Measurements from ENCODE around the gene CSRNP3.
"Not testable (repeated sequence)": the region's sequence is repeated elsewhere in the genome, so short reads cannot be mapped to it uniquely, and the experiment has no call there.

Gene CSRNP3

DNA sequence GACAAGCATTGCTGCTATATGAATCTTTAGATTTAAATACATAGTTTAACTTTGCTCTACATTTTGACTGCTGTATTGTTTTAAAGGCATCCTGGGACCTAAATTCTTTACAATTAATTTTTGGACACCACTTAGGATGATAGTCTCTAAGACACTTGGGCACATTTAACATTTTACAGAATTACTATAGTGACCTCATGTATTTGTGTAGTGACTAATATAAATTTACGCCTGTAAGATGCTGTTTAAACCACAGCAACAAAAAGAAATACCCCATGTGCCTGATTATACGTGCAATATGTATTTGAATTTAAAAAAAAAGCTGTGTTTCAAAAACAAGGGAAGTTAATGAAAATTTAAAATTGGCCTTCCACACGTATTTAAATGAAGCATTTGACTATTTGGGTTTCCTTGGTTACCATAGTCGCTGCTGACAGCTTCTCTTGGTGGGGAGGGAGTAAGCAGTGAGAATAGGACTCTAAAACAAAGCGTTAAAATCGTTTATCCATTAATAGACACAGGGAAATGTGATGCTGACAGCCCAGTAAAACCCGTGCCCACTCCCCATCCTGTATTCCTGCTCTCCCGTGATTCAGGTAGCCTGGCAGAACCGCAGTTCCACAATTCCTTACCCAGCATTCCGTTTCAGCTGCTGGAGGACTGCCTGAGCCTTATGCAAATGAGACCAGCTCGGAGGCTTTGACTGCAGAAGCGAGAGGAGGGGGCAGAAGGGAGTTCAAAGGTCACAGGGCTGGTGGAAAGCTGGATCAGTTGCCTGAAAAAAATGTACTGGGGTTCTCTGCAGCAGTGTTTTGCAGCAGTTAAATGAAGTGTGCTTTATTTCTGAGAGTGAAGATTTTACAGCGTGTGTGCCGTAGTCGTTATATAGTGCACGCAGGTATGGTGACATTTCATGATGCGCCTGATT lies 104.3 kb downstream of the CSRNP3 start:
- DNase-seq: no peak
- TF ChIP-seq POLR2A (IDR thresholded peaks at IDR 0.05; ENCODE audit: low read length) (no peak), GATA1 (IDR thresholded peaks at IDR 0.05; ENCODE audit: low read depth, low read length) (no peak)

DNA sequence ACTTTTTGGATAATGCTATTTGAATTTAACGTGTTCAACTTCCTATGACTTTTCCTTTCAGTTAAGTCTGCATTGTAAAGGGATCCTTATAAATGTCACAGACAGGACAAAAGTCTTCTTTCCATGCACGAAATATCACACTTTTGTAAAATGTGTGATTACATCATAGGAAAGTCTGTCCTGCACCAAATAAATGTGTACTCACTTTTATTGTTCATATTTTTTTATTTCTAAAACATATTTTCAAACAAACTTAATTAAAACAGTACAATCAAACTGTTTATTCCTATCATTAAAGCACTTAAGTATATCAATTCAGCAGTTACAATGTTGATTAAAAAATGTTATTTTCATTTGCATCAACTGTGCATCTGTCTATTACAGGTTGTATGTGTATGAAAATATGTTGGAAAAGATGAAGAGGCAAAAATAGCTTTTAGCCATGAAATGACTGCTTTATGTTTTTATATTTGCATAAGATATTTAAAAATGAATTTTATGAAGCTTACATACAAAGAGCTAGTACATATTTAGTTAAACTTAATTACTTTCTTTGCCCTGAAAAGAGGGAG lies 105.6 kb downstream of the CSRNP3 start:
- no peak for DNase-seq
- TF ChIP-seq GATA1 (IDR thresholded peaks at IDR 0.05; ENCODE audit: low read depth, low read length): no peak
- TF ChIP-seq POLR2A (IDR thresholded peaks at IDR 0.05; ENCODE audit: low read length): no peak

DNA sequence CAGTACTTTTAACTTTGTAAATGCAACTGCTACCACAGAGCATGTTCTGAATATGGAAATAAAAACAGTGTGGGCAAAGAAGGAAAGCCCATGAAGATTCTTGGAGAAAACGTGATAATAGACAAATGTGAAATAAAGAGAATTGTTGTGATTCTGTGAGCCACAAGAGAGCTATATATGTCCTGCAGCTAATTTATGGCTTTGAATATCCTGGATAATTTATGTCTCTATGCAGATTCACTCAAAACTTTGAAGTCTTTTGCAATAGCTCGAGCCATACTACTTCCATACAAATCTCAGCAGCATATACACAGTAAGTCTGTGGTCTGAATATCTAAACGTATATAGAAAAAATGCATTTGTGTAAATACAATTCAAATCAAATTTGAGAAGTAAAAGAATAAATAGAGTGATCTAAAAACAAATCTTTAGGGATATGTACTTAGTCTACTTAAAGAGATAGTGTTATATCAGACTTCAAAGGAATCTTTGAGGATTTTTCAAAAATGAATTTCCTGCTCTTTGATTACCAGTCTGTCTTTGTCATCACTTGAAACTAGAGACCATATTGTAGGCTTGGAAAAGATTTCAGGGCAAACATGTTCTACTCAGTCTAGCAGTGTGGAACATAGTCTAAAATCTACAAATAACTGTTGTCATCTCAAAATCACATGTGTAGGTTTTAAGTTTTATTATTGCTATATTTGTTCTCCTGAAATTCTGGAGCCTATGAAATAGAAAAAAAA lies 107.1 kb downstream of the CSRNP3 start:
- no peak for DNase-seq
- TF ChIP-seq POLR2A (IDR thresholded peaks at IDR 0.05; ENCODE audit: low read length) (no peak), GATA1 (IDR thresholded peaks at IDR 0.05; ENCODE audit: low read depth, low read length) (no peak)

DNA sequence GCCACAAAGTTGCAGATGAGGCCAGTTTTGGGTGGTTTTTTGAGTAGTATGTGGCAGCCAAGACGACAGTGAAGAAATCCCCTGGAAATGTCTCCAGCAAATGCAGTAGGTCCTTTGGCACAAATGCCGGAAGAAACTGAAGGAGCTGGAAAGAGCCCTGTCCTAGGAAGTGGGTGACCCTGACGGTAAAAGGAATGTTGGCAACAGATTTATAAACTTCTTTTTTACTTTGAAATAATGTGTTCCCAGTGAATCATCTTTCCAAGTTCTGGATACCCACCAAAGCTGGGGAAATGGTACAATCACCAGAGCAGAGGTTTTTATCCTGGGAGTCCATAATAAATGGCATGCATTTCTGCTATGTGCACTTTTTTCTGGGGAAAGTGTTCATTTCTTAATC lies 112.9 kb downstream of the CSRNP3 start:
- DNase-seq: no peak
- TF ChIP-seq GATA1 (IDR thresholded peaks at IDR 0.05; ENCODE audit: low read depth, low read length) (no peak), POLR2A (IDR thresholded peaks at IDR 0.05; ENCODE audit: low read length) (no peak)

DNA sequence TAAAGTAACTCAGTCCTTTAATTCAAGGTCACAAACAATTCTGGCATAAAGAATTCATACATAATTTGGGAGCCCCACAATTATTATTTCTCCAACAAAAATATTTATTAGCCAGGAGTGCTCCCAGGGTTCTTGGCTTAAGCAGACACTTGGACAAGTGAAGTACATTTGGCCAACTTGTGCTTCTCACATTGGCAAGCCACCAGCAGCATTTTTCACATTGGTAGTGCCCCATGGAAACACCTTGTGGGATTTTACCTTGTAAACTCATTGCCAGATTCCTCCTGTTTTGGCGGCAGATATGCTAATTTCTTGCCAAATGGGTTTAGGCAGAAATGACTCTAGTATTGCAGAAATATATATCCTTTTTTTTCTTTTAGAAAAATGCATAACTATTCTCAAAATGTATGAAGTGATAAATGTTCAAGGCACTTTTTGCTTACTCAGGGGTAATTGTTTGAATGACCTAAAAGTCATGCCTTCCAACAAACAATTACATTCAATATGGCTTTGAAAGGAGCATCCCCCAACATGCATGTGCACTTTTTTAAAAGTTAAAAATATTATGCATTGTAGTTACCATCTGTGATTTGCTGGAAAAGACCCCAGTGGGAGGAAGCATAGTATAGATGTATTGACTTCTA lies 113.5 kb downstream of the CSRNP3 start:
- TF ChIP-seq POLR2A (IDR thresholded peaks at IDR 0.05; ENCODE audit: low read length) (no peak), GATA1 (IDR thresholded peaks at IDR 0.05; ENCODE audit: low read depth, low read length) (no peak)
- DNase-seq: no peak

DNA sequence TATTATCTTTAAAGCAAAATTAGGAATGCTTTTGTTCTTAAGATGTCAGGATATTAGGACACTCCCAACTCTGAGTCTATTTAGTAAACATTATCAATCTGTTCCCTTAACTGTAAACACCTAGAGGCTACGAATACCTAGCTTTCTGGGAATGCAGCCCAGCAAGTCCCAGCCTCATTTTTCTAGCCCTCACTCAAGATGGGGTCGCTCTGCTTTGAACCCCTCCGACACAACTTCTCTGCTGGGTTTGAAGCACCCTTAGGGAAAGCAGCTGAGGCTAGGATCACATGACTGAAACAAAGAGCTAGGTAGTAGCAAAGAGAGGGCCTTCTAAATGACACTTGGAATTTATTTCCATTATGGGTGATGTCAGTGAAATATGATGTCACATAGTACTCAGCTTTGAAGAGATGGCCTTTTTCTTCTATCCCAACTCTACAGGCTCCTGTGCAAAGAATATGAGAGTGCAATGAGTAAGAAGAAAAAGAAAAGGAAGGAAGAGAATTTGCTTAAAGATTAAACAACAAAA lies 114.7 kb downstream of the CSRNP3 start:
- DNase-seq: no peak
- TF ChIP-seq GATA1 (IDR thresholded peaks at IDR 0.05; ENCODE audit: low read depth, low read length) (no peak), POLR2A (IDR thresholded peaks at IDR 0.05; ENCODE audit: low read length) (no peak)

- TF ChIP-seq POLR2A (IDR thresholded peaks at IDR 0.05; ENCODE audit: low read length) (no peak), GATA1 (IDR thresholded peaks at IDR 0.05; ENCODE audit: low read depth, low read length) (no peak)
- DNase-seq: no peak
These were observed 116.5 kb downstream of the CSRNP3 start for GRCh38 chr2:165586019-165586418.

GRCh38 chr2:165587335-165587938 lies 117.9 kb downstream of the CSRNP3 start:
- TF ChIP-seq GATA1 (IDR thresholded peaks at IDR 0.05; ENCODE audit: low read depth, low read length) (no peak), POLR2A (IDR thresholded peaks at IDR 0.05; ENCODE audit: low read length) (no peak)
- no peak for DNase-seq

DNA sequence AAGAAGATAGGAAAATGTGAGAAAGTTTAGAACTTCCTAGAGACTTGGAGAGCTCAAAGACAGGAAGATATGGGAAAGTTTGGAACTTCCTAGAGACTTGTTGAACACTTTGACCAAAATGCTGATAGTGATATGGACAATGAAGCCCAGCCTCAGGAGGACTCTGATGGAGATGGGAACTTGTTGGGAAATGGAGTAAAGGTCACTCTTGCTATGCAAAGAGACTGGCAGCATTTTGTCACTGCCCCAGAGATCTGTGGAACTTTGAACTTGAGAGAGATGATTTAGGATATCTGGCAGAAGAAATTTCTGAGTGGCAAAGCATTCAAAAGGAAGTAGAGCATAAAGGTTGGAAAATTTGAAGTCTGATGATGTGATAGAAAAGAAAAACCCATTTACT lies 121.5 kb downstream of the CSRNP3 start:
- DNase-seq: not testable (repeated sequence)

DNA sequence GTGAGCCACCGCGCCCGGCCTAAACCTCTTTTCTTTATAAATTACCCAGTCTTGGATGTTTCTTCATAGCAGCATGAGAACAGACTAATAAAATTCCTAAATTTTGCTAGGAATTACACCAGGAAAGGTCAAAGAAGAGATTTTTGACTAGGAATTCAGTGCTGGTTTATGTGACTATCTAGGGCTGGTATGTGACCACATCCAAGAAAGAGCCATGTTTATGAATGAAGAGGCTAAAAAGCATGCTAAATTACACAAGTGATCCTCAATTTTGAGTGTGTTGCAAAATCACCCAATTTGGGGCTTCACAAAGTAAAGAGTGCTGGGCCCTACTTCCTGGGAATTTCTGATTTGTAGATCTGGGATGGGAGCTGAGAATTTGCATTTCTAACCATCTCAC lies 123.6 kb downstream of the CSRNP3 start:
- TF ChIP-seq GATA1 (IDR thresholded peaks at IDR 0.05; ENCODE audit: low read depth, low read length) (no peak), POLR2A (IDR thresholded peaks at IDR 0.05; ENCODE audit: low read length) (no peak)
- no peak for DNase-seq

DNA sequence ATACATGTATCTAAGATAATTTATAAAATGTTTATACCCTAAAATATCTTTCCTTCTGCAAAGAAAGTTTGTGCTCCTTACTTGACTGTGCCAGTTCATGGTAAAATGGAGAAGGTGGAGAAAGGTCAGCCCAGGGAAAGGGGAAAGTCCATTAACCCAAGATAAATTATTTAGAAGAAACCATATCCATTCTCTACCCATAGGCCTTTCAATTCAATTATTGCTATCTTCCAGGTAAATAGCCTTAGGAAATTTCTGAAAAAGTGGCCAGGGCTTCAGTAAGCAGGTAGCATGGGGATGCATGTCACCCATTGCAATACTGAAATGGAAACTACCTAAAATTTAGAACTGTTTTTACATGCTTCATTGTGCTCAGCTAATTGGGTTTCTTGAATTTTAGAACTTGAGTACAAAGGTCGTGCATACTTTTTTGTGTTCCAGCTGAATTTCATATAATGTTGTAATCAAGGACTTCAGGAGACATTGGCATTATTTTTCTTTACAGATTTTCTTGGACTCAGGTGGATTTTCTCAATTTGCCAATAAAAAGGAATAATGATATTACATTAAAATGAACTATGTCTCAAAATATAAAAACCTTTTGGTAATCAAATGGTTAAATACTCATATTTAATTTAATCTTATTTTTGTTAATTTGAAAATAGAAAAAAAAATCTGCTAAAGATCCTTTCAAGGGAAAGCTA lies 124.9 kb downstream of the CSRNP3 start:
- DNase-seq: no peak
- TF ChIP-seq GATA1 (IDR thresholded peaks at IDR 0.05; ENCODE audit: low read depth, low read length): no peak
- no peak for TF ChIP-seq POLR2A (IDR thresholded peaks at IDR 0.05; ENCODE audit: low read length)

DNA sequence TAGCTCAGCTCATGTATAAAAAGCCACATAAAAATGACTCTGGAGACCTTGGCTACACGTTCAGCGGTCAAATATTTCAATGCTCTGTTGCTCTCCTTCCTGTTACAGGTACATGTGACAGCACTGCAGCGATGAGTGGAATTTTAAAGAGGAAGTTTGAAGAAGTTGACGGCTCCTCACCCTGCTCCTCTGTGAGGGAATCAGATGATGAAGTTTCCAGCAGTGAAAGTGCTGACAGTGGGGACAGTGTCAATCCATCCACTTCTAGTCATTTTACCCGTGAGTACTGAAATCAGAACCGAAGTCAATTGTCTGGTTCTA lies 125.4 kb downstream of the CSRNP3 start:
- no peak for DNase-seq
- TF ChIP-seq POLR2A (IDR thresholded peaks at IDR 0.05; ENCODE audit: low read length) (no peak), GATA1 (IDR thresholded peaks at IDR 0.05; ENCODE audit: low read depth, low read length) (no peak)

DNA sequence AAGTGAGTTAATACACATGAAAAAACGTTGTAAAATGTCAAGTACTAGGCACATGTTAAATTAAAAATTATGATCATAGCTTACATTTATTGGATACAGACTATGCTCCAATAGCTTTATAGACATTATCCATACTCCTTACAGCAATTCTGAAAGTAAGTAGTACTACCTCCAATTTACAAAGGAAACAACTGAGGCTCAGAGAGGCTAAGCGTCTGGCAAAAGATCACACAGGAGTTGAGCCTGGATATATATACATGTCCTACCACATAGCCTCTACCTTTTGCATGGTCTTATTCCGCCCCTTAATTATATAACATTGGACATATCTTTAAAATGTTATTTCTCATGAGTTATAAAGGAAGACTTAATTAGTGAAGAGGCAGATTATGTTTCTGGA lies 127.3 kb downstream of the CSRNP3 start:
- no peak for TF ChIP-seq GATA1 (IDR thresholded peaks at IDR 0.05; ENCODE audit: low read depth, low read length)
- no peak for TF ChIP-seq POLR2A (IDR thresholded peaks at IDR 0.05; ENCODE audit: low read length)
- no peak for DNase-seq

All from erythroblast (primary cell).